ENCODE measurements around the gene RIOK2.

Gene RIOK2

GRCh38 chr5:97120195-97120594 is 62.9 kb downstream of the RIOK2 start:
- FAIRE-seq (no peak), DNase-seq (ENCODE audit: insufficient read length, low spot score) (no peak)
- TF ChIP-seq TAF1 (IDR thresholded peaks at IDR 0.05; ENCODE audit: low read depth, low read length) (no peak), POLR2AphosphoS5 (IDR thresholded peaks at IDR 0.05; ENCODE audit: low read depth, low read length) (no peak), POLR2A (IDR thresholded peaks at IDR 0.05; ENCODE audit: low read depth, low read length) (no peak), PAX5 (IDR thresholded peaks at IDR 0.05; ENCODE audit: insufficient read depth, low read length, severe bottlenecking) (no peak), POU2F2 (IDR thresholded peaks at IDR 0.05; ENCODE audit: low read depth, low read length) (no peak), SPI1 (IDR thresholded peaks at IDR 0.05; ENCODE audit: low read depth, low read length) (no peak)

- FAIRE-seq (peak; percentile 87), DNase-seq (ENCODE audit: insufficient read length, low spot score) (no peak)
- TF ChIP-seq PAX5 (IDR thresholded peaks at IDR 0.05; ENCODE audit: insufficient read depth, low read length, severe bottlenecking), result no peak
- no peak for TF ChIP-seq POLR2AphosphoS5 (IDR thresholded peaks at IDR 0.05; ENCODE audit: low read depth, low read length)
- no peak for TF ChIP-seq TAF1 (IDR thresholded peaks at IDR 0.05; ENCODE audit: low read depth, low read length)
- no peak for TF ChIP-seq POU2F2 (IDR thresholded peaks at IDR 0.05; ENCODE audit: low read depth, low read length)
- TF ChIP-seq POLR2A (IDR thresholded peaks at IDR 0.05; ENCODE audit: low read depth, low read length), result no peak
- TF ChIP-seq SPI1 (IDR thresholded peaks at IDR 0.05; ENCODE audit: low read depth, low read length), result no peak
Observed at GRCh38 chr5:97119007-97119390, 64.0 kb downstream of the RIOK2 start.

GRCh38 chr5:97118261-97119006 is 64.6 kb downstream of the RIOK2 start:
- FAIRE-seq (no peak), DNase-seq (ENCODE audit: insufficient read length, low spot score) (no peak)
- no peak for TF ChIP-seq POLR2AphosphoS5 (IDR thresholded peaks at IDR 0.05; ENCODE audit: low read depth, low read length)
- TF ChIP-seq SPI1 (IDR thresholded peaks at IDR 0.05; ENCODE audit: low read depth, low read length), result peak; percentile 57; the same call in 1 of the 2 replicates

GRCh38 chr5:97115932-97116331 is 67.1 kb downstream of the RIOK2 start:
- DNase-seq (ENCODE audit: insufficient read length, low spot score) (no peak), FAIRE-seq (no peak)
- TF ChIP-seq POLR2AphosphoS5 (IDR thresholded peaks at IDR 0.05; ENCODE audit: low read depth, low read length) (no peak), SPI1 (IDR thresholded peaks at IDR 0.05; ENCODE audit: low read depth, low read length) (no peak), POLR2A (IDR thresholded peaks at IDR 0.05; ENCODE audit: low read depth, low read length) (no peak), POU2F2 (IDR thresholded peaks at IDR 0.05; ENCODE audit: low read depth, low read length) (no peak), TAF1 (IDR thresholded peaks at IDR 0.05; ENCODE audit: low read depth, low read length) (no peak), PAX5 (IDR thresholded peaks at IDR 0.05; ENCODE audit: insufficient read depth, low read length, severe bottlenecking) (no peak)

- no peak for DNase-seq (ENCODE audit: insufficient read length, low spot score)
- no peak for TF ChIP-seq SPI1 (IDR thresholded peaks at IDR 0.05; ENCODE audit: low read depth, low read length)
- no peak for TF ChIP-seq PAX5 (IDR thresholded peaks at IDR 0.05; ENCODE audit: insufficient read depth, low read length, severe bottlenecking)
- no peak for TF ChIP-seq POLR2AphosphoS5 (IDR thresholded peaks at IDR 0.05; ENCODE audit: low read depth, low read length)
- TF ChIP-seq POLR2A (IDR thresholded peaks at IDR 0.05; ENCODE audit: low read depth, low read length), result no peak
- TF ChIP-seq TAF1 (IDR thresholded peaks at IDR 0.05; ENCODE audit: low read depth, low read length), result no peak
- no peak for TF ChIP-seq POU2F2 (IDR thresholded peaks at IDR 0.05; ENCODE audit: low read depth, low read length)
- FAIRE-seq, result no peak
Observed at GRCh38 chr5:97112230-97112629, 70.8 kb downstream of the RIOK2 start.

- no peak for TF ChIP-seq TAF1 (IDR thresholded peaks at IDR 0.05; ENCODE audit: low read depth, low read length)
- TF ChIP-seq SPI1 (IDR thresholded peaks at IDR 0.05; ENCODE audit: low read depth, low read length), result no peak
- no peak for TF ChIP-seq PAX5 (IDR thresholded peaks at IDR 0.05; ENCODE audit: insufficient read depth, low read length, severe bottlenecking)
- TF ChIP-seq POLR2A (IDR thresholded peaks at IDR 0.05; ENCODE audit: low read depth, low read length), result no peak
- no peak for TF ChIP-seq POU2F2 (IDR thresholded peaks at IDR 0.05; ENCODE audit: low read depth, low read length)
- TF ChIP-seq POLR2AphosphoS5 (IDR thresholded peaks at IDR 0.05; ENCODE audit: low read depth, low read length), result no peak
- DNase-seq (ENCODE audit: insufficient read length, low spot score) (no peak), FAIRE-seq (no peak)
Observed at GRCh38 chr5:97111616-97112015, 71.4 kb downstream of the RIOK2 start.

- DNase-seq (ENCODE audit: insufficient read length, low spot score), result no peak
- no peak for TF ChIP-seq PAX5 (IDR thresholded peaks at IDR 0.05; ENCODE audit: insufficient read depth, low read length, severe bottlenecking)
- no peak for FAIRE-seq
Observed at GRCh38 chr5:97111004-97111403, 72.0 kb downstream of the RIOK2 start.
